Hepatocyte (in vitro differentiated cells): ENCODE data around the gene LRRC61.
"Not testable (repeated sequence)": the region's sequence is repeated elsewhere in the genome, so short reads cannot be mapped to it uniquely, and the experiment has no call there.

Experiments used
- EZH2 ChIP-seq: fragments of 200-600 bp; sonication (generic); IDR thresholded peaks from 2 replicates; pipeline ENCODE4 v1.6.1; 2016; ENCODE audit warnings: antibody characterized with exemption, mild to moderate bottlenecking, borderline replicate concordance
- TF ChIP-seq, protein P1 (sequence below): fragments of 200-600 bp; sonication (generic); IDR thresholded peaks from 2 replicates; pipeline ENCODE4 v1.5.1; 2016; ENCODE audit warnings: antibody characterized with exemption, mild to moderate bottlenecking; ENCODE audit not compliant: poor library complexity

DNA sequence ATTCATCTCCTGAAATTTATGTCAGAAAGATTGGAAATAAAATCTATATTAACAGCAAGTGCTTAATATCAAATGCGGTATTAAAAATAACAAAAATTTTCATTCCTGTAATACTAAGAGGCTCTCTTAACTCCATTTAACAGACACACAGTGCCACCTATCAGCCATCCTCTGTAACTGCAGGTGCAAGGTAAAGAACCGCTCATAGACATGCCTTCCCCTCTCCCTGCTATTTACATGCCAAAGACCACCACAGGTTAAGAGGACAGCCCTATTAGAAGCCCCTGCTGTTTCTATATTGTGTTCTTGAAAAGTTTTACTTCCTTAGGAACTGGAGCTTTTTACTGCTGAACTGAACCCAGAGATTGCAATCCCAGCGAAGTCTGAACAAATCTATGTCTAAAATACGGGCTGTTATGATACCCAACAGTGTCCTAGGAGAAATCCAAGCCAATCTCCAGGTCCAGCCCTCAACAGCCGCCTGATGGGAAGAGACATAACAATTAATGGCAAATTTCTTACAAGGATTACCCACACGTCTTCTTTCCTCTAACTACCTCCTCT, 46.9 kb upstream of the LRRC61 start:
- TF ChIP-seq, protein P1, sequence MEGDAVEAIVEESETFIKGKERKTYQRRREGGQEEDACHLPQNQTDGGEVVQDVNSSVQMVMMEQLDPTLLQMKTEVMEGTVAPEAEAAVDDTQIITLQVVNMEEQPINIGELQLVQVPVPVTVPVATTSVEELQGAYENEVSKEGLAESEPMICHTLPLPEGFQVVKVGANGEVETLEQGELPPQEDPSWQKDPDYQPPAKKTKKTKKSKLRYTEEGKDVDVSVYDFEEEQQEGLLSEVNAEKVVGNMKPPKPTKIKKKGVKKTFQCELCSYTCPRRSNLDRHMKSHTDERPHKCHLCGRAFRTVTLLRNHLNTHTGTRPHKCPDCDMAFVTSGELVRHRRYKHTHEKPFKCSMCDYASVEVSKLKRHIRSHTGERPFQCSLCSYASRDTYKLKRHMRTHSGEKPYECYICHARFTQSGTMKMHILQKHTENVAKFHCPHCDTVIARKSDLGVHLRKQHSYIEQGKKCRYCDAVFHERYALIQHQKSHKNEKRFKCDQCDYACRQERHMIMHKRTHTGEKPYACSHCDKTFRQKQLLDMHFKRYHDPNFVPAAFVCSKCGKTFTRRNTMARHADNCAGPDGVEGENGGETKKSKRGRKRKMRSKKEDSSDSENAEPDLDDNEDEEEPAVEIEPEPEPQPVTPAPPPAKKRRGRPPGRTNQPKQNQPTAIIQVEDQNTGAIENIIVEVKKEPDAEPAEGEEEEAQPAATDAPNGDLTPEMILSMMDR = peak; percentile 72
- not testable (repeated sequence) for TF ChIP-seq EZH2
